Astrocyte (in vitro differentiated cells and primary cell): ENCODE data around the gene KDM3B. TPM values are rescaled to one million over a fixed set of nuclear protein-coding genes. Genes with fewer than 3 reads are reported as not detected.
"Not testable (repeated sequence)": the region's sequence is repeated elsewhere in the genome, so short reads cannot be mapped to it uniquely, and the experiment has no call there.

Experiments used
- DNase-seq: peaks from one replicate; pipeline ENCODE4 v3.0.0-alpha.2; 2010; ENCODE audit warnings: low read depth
- FAIRE-seq: peaks from 2 replicates; lab custom pipeline; 2011; peaks lifted over from hg19 to GRCh38; lab: Jason Lieb, UNC
- H2AFZ ChIP-seq: 2 replicates; pipeline ENCODE4 v1.6.0; 2012; ENCODE audit warnings: low read depth, low read length, inconsistent platforms
- H3K27ac ChIP-seq: 2 replicates; pipeline ENCODE4 v1.5.1; 2011; ENCODE audit warnings: low read depth, low read length, inconsistent platforms
- H3K27me3 ChIP-seq: 2 replicates; pipeline ENCODE4 v1.6.0; 2011; ENCODE audit warnings: low read length, inconsistent platforms; ENCODE audit not compliant: insufficient read depth
- H3K36me3 ChIP-seq: 2 replicates; pipeline ENCODE4 v1.5.1; 2011; ENCODE audit warnings: low read length, inconsistent platforms; ENCODE audit not compliant: insufficient read depth
- H3K4me1 ChIP-seq: 2 replicates; pipeline ENCODE4 v1.5.1; 2011; ENCODE audit warnings: low read length, inconsistent platforms; ENCODE audit not compliant: insufficient read depth
- H3K4me2 ChIP-seq: 2 replicates; pipeline ENCODE4 v1.6.0; 2012; ENCODE audit warnings: low read length, inconsistent platforms
- H3K4me3 ChIP-seq: 2 replicates; pipeline ENCODE4 v1.5.1; 2011; ENCODE audit warnings: low read depth, mild to moderate bottlenecking, low read length, inconsistent platforms; ENCODE audit not compliant: insufficient read depth
- H3K79me2 ChIP-seq: 2 replicates; pipeline ENCODE4 v1.6.0; 2012; ENCODE audit warnings: mild to moderate bottlenecking, low read length, inconsistent platforms; ENCODE audit not compliant: insufficient read depth
- H3K9ac ChIP-seq: 2 replicates; pipeline ENCODE4 v1.6.0; 2012; ENCODE audit warnings: mild to moderate bottlenecking, low read length, inconsistent platforms
- H3K9me3 ChIP-seq: 2 replicates; pipeline ENCODE4 v1.5.1; 2012; ENCODE audit warnings: low read depth, mild to moderate bottlenecking, low read length, inconsistent platforms; ENCODE audit not compliant: insufficient read depth
- H4K20me1 ChIP-seq: 2 replicates; pipeline ENCODE4 v1.6.0; 2012; ENCODE audit warnings: low read length, inconsistent platforms; ENCODE audit not compliant: insufficient read depth
- H3K27ac Mint-ChIP-seq: one replicate; pipeline ENCODE4 v1.8.0; 2021; ENCODE audit warnings: mild to moderate bottlenecking, mixed read lengths; ENCODE audit not compliant: unreplicated experiment
- H3K27me3 Mint-ChIP-seq: one replicate; pipeline ENCODE4 v1.8.0; 2021; ENCODE audit warnings: low read depth, mixed read lengths; ENCODE audit not compliant: unreplicated experiment
- H3K36me3 Mint-ChIP-seq: one replicate; pipeline ENCODE4 v1.8.0; 2021; ENCODE audit warnings: low read depth, mixed read lengths; ENCODE audit not compliant: unreplicated experiment
- H3K4me1 Mint-ChIP-seq: one replicate; pipeline ENCODE4 v1.8.0; 2021; ENCODE audit warnings: low read depth, mixed read lengths; ENCODE audit not compliant: unreplicated experiment
- H3K4me3 Mint-ChIP-seq: one replicate; pipeline ENCODE4 v1.8.0; 2021; ENCODE audit warnings: mild to moderate bottlenecking, moderate library complexity, mixed read lengths; ENCODE audit not compliant: unreplicated experiment
- H3K9me3 Mint-ChIP-seq: one replicate; pipeline ENCODE4 v1.8.0; 2021; ENCODE audit warnings: mild to moderate bottlenecking, mixed read lengths; ENCODE audit not compliant: unreplicated experiment
- CTCF ChIP-seq: IDR thresholded peaks from 2 replicates; pipeline ENCODE4 v1.5.1; 2011; ENCODE audit warnings: low read depth, mild to moderate bottlenecking, inconsistent platforms, low read length, moderate library complexity; ENCODE audit not compliant: insufficient read depth
- EZH2 ChIP-seq: IDR thresholded peaks from 2 replicates; pipeline ENCODE4 v1.6.1; 2012; ENCODE audit warnings: mild to moderate bottlenecking, low read length, inconsistent platforms; ENCODE audit not compliant: insufficient read depth
- total RNA-seq: library from RNA; stranded (reverse); gene quantifications from 2 replicates; pipeline ENCODE4 v1.2.1, GENCODE V29; 2021

The KDM3B gene
- total RNA-seq, 1 donor from 2014 or later, result 48.6 TPM

GRCh38 chr5:138410996-138411640 lies 58.6 kb downstream of the KDM3B start:
- not testable (repeated sequence) for H3K27ac Mint-ChIP-seq, FAIRE-seq
- TF ChIP-seq CTCF, result peak; percentile 30

GRCh38 chr5:138418444-138418843 lies 66.0 kb downstream of the KDM3B start:
- DNase-seq, result no peak
- Mint-ChIP-seq H3K27me3 (no peaks in the 10 kb centered on the region), H3K36me3 (peaks cover 18% of the 10 kb centered on the region), H3K9me3 (no peaks in the 10 kb centered on the region), H3K4me3 (no peak overlapping the region), H3K27ac (no peak overlapping the region), H3K4me1 (no peaks in the 10 kb centered on the region)
- Histone ChIP-seq H3K27me3 (no peaks in the 10 kb centered on the region), H3K9ac (no peak overlapping the region), H3K79me2 (no peaks in the 10 kb centered on the region), H3K4me2 (no peak overlapping the region), H3K9me3 (no peaks in the 10 kb centered on the region), H2AFZ (no peak overlapping the region), H3K4me3 (no peak overlapping the region), H3K36me3 (peaks cover 38% of the 10 kb centered on the region), H3K27ac (no peak overlapping the region), H3K4me1 (no peaks in the 10 kb centered on the region), H4K20me1 (peaks cover 3% of the 10 kb centered on the region)
- FAIRE-seq, result no peak
- no peak for TF ChIP-seq CTCF
- no peak for TF ChIP-seq EZH2

More at GRCh38 chr5:138410996-138411640, 58.6 kb downstream of the KDM3B start:
- not testable (repeated sequence) for H3K36me3 Mint-ChIP-seq, H3K9ac ChIP-seq, H3K27ac ChIP-seq, H3K9me3 ChIP-seq, H3K9me3 Mint-ChIP-seq, H3K4me3 Mint-ChIP-seq, H3K79me2 ChIP-seq, H3K4me3 ChIP-seq, H4K20me1 ChIP-seq, H2AFZ ChIP-seq, H3K4me1 ChIP-seq, H3K4me2 ChIP-seq, H3K27me3 Mint-ChIP-seq, H3K27me3 ChIP-seq, H3K4me1 Mint-ChIP-seq
- DNase-seq, result peak; percentile 16
- H3K36me3 ChIP-seq, result peaks cover 17% of the 10 kb centered on the region

DNA sequence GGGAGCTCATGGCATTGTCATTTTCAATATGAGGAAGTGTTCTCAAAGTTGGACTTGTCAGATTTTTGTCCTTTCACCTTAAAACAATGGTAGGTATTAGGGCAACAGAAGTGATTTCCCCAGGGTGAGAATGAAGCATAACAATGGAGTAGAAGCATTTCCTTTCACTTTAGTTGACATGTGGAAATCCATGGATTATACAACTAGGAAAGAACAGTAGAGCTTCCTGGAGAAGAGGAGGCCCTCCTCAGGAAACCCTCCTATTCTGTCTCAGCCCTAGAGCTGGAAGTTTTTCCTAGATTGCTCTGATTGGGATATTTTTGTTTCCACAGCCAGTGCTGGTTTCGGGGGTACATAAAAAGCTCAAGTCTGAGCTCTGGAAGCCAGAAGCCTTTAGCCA lies 72.6 kb downstream of the KDM3B start:
- Mint-ChIP-seq H3K36me3 (peaks cover 26% of the 10 kb centered on the region), H3K9me3 (no peaks in the 10 kb centered on the region), H3K4me1 (no peaks in the 10 kb centered on the region), H3K27ac (no peak overlapping the region), H3K4me3 (no peak overlapping the region), H3K27me3 (no peaks in the 10 kb centered on the region)
- Histone ChIP-seq H3K27ac (no peak overlapping the region), H2AFZ (no peak overlapping the region), H3K36me3 (peaks cover 61% of the 10 kb centered on the region), H3K9ac (no peak overlapping the region), H3K27me3 (no peaks in the 10 kb centered on the region), H3K4me1 (no peaks in the 10 kb centered on the region), H3K79me2 (no peaks in the 10 kb centered on the region), H4K20me1 (peaks cover 3% of the 10 kb centered on the region), H3K4me3 (no peak overlapping the region), H3K9me3 (no peaks in the 10 kb centered on the region), H3K4me2 (no peak overlapping the region)
- FAIRE-seq (no peak), DNase-seq (no peak)
- TF ChIP-seq CTCF, result no peak
- no peak for TF ChIP-seq EZH2
